ENCODE measurements around the gene AATF.
A peak's percentile ranks its signal among the peaks of the same experiment; 100 is the strongest.

Gene AATF

GRCh38 chr17:37086948-37087347, 138.2 kb downstream of the AATF start:
- no peak for DNase-seq

- DNase-seq: no peak
Observed at GRCh38 chr17:37087683-37088082, 138.9 kb downstream of the AATF start.

- peak; percentile 49 for DNase-seq
Observed at GRCh38 chr17:37088459-37088858, 139.7 kb downstream of the AATF start.

DNA sequence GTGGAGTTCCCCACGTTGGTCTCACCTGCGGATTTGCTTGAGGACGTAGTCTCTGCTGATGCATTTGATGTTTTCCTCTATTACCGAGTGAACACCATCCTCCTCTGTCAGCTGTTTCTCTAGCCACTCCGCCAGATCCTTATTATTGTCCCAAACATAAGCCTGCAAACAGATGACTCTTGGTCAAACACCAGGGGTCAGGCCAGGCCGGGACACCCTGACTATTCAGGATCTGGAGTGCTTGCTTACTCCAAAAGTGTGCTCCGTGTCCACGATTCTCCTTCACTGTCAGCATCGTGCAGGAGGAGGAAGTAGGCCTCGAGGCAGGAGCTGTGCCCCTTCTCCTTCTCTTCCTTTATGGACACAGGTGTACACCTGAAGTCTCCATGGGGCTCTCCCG, 140.2 kb downstream of the AATF start:
- DNase-seq: no peak

DNA sequence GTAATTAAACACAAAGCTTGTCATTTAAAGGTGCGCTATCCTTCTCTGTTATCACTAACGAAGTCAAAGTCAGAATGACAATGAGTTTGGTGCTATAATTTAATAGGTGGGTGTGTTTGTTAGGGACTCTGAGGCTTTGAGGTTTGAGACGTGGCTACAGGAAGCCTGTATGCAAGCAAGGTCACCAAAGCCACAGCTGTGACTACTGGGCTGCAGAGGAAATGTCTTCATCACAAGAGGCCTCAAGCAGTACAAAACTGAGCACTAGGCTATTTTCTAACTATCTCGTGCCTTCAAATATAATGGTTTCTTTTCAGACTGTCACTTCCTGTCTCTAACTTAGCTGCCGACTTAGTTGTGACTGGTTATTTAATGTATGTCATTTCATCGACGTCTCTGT, 141.2 kb downstream of the AATF start:
- peak; percentile 82 for DNase-seq

GRCh38 chr17:37090941-37091340, 142.2 kb downstream of the AATF start:
- DNase-seq: no peak

DNA sequence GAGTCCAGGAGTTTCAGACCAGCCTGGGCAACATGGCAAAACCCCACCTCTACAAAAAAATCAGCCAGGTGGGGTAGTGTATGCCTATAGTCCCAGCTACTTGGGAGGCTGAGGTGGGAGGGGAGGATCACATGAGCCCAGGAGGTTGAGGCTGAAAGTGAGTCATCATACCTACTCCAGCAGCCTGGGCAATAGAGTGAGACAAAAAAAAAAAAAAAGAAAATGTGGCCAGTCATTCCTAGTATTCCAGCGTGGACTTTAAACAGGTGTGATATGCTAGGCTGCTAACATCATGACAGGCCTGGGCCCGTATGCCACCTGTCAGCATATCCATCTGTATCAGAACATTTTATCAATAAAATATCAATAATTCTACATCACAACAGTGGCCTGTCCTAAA, 143.3 kb downstream of the AATF start:
- no peak for DNase-seq

DNA sequence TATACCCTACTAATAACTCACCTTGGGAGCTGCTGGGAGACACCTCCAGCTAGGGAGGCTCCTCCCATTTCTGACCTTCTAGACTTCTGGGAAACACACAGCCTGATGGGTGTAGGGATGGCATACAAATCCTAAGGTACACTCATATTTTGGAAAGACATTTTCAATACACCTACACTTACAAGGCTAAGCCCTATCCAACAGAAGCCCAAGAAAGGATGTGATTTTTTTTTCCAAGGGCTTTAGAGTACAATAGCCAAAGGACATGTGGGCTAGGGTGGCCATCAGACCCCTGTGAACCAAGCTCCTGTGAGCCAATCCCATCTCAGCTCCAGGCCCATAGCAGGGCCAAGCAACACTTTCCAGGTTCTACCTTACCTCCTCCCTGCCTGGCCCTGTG, 143.9 kb downstream of the AATF start:
- DNase-seq: no peak

DNA sequence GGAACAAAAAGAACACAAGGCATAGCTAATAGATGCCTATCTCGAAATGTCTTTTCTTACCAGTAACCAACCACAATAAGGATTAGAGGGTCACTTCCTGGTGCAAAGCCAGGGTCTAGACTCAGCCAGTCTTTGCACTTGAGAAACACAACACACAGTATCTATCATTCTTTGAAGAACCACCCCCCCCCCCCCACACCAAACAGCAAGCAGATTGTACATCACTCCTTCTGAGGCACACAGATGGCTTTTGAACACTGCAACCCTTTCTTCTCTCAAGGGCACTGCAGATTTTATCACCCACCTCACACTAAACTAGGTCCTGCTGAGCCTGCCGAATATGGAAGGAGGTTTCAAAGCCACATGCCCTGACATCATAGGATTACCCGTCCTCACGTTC, 145.6 kb downstream of the AATF start:
- DNase-seq: no peak

DNA sequence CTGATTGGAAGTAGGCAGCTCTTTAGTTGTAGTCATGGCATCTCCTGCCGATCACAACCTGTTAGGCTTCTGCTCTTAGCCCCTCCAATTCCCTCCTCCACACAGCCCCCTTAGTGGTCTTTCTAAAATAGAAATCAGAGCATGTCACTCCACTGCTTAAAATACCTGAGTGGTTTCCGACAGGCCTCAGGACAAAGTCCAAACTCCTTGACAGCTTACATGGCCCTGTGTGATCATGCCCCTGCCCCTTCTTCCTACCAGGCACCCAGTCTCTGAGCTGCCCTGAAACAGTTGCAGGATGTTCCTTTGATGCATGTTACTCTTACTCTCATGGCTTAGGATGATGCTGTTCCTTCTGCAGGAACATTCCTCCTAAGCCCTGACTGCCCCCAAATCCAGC, 147.3 kb downstream of the AATF start:
- DNase-seq: no peak

GRCh38 chr17:37097154-37097553, 148.4 kb downstream of the AATF start:
- no peak for DNase-seq

DNA sequence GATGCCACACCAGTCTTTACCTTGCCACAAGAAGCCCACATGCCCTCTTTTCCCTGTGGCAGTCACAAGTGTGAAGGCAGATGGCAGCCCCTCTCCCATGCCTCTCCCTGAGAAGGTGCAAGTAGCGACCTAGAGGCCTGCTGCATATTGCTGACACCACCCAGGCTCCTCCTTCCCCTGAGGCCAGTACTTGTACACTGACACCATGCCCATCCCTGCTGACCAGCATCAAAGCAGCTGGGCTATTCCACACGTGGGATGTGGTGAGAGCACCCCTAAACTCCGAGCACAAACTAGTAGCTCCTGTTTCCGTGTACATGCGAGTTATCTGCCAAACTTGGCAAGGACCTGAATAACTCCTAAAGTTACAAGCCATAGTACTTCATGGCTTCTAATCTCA, 149.4 kb downstream of the AATF start:
- no peak for DNase-seq

DNA sequence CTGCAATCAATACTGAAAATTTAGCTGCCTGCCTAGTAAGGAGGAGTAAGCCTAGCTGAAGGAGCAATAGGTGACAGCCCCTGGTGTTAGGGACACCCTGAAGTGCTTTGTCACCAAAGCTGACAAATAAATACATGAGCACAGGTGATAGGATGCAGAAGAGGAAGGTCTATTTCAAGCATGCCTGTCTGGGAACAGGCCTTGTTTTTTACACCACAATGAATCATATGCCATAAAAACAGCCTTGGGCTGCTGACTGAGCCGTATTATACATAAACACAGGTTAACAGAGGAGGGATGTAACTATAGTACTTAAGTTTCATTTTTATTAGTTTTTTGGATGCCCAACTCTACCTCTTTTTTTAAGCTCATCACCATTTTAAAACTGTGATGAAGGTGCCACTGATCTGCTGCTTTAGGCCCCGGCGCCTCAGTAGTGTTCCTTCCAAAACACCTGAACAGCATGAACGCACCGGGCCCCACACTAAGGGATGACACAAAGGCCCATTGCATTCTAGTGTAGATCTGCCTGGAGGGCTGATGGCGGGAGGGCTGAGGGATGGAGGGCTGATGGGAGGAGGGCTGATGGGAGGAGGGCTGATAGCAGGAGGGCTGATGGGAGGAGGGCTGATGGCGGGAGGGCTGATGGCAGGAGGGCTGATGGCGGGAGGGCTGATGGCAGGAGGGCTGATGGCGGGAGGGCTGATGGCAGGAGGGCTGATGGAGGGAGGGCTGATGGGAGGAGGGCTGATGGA, 150.3 kb downstream of the AATF start:
- no peak for DNase-seq

- no peak for DNase-seq
Observed at GRCh38 chr17:37100231-37100630, 151.5 kb downstream of the AATF start.

DNA sequence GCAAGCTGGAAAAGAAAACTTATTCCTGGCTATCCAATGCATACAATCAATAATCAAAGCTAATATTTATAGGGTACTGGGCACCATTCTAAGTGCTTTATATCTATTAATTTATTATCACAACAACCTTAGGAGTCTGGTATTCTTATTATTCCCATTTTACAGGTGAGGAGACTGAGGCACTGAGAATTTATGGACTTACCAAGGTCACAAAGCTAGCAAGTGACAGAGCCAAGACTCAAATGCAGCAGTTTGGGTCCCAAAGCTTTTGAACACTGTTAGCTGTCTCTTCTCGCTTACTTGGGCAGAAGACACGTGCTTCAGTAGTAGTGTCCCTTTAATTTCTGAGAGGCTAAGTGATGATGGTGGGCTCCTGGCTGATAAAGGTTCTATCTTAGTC, 152.6 kb downstream of the AATF start:
- DNase-seq: no peak

DNA sequence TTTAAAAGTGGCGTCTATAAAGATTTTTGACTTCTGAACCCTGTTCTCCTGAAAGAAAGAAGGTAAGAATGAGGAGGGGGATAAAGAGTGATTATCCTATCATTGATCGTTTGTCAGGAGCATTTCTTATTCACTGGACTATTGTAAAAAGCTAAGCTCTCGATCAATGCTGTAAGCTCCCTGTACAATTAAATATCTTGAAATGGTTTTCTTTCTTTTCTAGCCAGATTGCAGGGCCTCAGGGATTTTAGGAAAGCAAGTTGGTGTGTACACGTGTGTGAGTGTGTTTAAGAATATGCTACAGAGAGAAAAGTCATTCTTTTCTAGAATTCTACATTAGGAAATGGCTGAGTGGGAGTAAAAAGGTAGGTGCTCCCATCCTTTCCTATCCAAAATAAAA, 154.5 kb downstream of the AATF start:
- no peak for DNase-seq

DNA sequence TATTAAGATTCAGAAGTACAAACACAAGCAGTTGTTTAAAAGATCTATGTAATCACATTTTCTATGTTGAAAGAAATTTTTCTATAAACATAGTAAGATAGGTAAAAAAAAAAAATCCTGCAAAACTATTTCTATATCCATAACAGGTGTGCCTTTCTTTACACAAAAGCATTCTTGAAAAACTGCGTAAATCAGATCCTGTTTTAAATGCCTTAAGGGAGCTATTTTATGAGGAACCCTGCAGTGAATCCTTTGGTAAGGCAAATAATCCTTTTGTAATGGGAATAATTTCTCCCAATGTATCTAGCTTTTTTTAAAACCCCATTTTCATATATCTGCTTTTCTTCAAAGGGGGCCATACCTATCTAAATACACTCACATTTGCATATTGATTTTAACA, 157.3 kb downstream of the AATF start:
- DNase-seq: no peak

Measured in CD4-positive, alpha-beta T cell treated with Interleukin-17A for 1 hour (primary cell).